Measurements from ENCODE around the gene TNRC6A. TPM values are rescaled to one million over a fixed set of nuclear protein-coding genes. Genes with fewer than 3 reads are reported as not detected.

Gene TNRC6A
- total RNA-seq, 1 donor from 2014 or later: 79.6 TPM

DNA sequence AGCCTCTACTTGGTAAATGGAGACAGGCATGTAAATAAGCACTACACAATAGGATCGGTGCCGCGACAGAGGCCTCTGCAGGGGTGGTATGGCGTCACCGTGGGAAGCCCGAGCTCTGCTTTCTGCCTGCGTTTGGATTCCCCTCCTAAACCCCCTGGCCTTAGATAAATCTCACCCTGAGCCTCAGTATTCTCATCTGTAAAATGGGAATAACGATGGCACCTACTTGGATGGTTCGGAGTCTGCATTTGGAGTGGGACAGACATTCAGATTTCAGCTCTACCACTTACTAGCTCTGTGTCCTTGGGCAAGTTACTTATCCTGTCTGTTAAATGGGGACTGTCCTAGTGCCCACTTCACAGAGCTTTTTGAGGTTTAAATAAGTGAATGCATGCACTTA lies 42.8 kb upstream of the TNRC6A start:
- H3K4me1 Mint-ChIP-seq: peaks cover 30% of the 10 kb centered on the region
- H3K27ac Mint-ChIP-seq (ENCODE audit: unreplicated experiment): peak overlapping the region; percentile 99
- peak; percentile 5 for DNase-seq (ENCODE audit: low read depth, low spot score)
- H3K4me3 Mint-ChIP-seq: no peak overlapping the region
- H3K27me3 Mint-ChIP-seq (ENCODE audit: low read depth): no peaks in the 10 kb centered on the region
- TF ChIP-seq, protein P1, sequence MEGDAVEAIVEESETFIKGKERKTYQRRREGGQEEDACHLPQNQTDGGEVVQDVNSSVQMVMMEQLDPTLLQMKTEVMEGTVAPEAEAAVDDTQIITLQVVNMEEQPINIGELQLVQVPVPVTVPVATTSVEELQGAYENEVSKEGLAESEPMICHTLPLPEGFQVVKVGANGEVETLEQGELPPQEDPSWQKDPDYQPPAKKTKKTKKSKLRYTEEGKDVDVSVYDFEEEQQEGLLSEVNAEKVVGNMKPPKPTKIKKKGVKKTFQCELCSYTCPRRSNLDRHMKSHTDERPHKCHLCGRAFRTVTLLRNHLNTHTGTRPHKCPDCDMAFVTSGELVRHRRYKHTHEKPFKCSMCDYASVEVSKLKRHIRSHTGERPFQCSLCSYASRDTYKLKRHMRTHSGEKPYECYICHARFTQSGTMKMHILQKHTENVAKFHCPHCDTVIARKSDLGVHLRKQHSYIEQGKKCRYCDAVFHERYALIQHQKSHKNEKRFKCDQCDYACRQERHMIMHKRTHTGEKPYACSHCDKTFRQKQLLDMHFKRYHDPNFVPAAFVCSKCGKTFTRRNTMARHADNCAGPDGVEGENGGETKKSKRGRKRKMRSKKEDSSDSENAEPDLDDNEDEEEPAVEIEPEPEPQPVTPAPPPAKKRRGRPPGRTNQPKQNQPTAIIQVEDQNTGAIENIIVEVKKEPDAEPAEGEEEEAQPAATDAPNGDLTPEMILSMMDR (conservative IDR thresholded peaks at IDR 0.05): no peak
- H3K36me3 Mint-ChIP-seq (ENCODE audit: low read depth): no peaks in the 10 kb centered on the region
- H3K9me3 Mint-ChIP-seq: no peaks in the 10 kb centered on the region

DNA sequence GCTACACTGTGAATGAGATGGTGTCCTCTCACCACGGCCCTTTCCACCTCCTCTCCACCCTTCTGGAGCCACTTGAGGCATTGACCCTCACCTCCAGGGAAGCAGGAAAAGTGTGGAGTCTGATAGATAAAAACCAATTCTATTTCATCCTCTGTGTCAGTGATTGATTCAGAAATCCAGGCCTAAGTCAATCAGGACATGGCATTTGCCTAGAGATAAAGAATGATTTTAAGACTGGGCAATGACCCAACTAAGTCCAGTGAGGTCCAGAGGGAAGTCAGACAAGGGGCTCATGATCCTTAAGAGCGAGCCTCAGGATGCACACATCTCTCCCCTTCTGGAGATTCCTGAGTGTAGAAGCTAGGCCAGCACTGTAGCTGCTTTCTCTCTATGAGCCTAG lies 41.1 kb upstream of the TNRC6A start:
- no peak overlapping the region for H3K27ac Mint-ChIP-seq (ENCODE audit: unreplicated experiment)
- H3K36me3 Mint-ChIP-seq (ENCODE audit: low read depth): no peaks in the 10 kb centered on the region
- DNase-seq (ENCODE audit: low read depth, low spot score): no peak
- TF ChIP-seq, protein P1 (conservative IDR thresholded peaks at IDR 0.05): no peak
- H3K4me3 Mint-ChIP-seq: no peak overlapping the region
- no peaks in the 10 kb centered on the region for H3K27me3 Mint-ChIP-seq (ENCODE audit: low read depth)
- H3K4me1 Mint-ChIP-seq: peaks cover 26% of the 10 kb centered on the region
- H3K9me3 Mint-ChIP-seq: no peaks in the 10 kb centered on the region

DNA sequence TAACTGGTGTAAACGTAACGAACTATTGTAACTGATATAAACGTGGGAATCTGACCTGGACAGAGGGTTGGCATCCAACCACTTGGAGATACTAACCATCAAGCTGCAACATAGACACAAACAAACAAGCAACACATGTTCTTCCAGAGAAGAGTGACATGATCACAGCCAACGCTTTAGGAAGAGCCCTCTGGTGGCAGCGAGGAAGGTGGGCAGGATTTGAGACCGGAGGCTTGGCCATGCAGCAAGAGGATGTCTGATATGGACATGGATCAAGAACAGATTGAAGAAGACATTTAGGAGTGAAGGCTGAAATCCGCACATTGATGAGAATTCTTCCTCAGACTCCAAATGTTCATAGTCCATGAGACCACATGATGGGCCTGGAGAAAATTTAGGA lies 40.3 kb upstream of the TNRC6A start:
- Mint-ChIP-seq H3K27me3 (ENCODE audit: low read depth) (no peaks in the 10 kb centered on the region), H3K9me3 (no peaks in the 10 kb centered on the region), H3K36me3 (ENCODE audit: low read depth) (no peaks in the 10 kb centered on the region), H3K27ac (ENCODE audit: unreplicated experiment) (no peak overlapping the region), H3K4me1 (peaks cover 26% of the 10 kb centered on the region), H3K4me3 (no peak overlapping the region)
- peak; percentile 30 for DNase-seq (ENCODE audit: low read depth, low spot score)
- TF ChIP-seq, protein P1 (conservative IDR thresholded peaks at IDR 0.05): peak; percentile 64

DNA sequence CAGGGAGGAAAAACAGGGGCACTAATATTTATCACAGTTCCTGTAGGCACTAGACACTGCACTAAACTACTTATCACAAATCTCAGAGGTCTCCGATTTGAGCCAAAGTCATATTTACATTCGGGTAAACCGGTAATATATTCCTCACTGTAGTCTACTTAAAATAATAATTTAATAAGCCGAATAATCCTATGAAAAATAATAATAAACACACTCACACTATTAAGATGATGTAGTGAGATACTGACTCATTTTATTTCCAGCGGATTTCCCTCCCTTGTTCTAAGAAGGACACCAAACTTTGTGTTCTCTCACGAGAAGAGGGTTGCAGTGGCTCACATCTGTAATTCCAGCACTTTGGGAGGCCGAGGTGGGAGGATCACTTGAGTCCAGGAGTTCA lies 36.6 kb upstream of the TNRC6A start:
- Mint-ChIP-seq H3K36me3 (ENCODE audit: low read depth) (no peaks in the 10 kb centered on the region), H3K9me3 (no peaks in the 10 kb centered on the region), H3K4me3 (no peak overlapping the region), H3K4me1 (peaks cover 5% of the 10 kb centered on the region), H3K27me3 (ENCODE audit: low read depth) (no peaks in the 10 kb centered on the region), H3K27ac (ENCODE audit: unreplicated experiment) (no peak overlapping the region)
- TF ChIP-seq, protein P1 (conservative IDR thresholded peaks at IDR 0.05): no peak
- no peak for DNase-seq (ENCODE audit: low read depth, low spot score)

DNA sequence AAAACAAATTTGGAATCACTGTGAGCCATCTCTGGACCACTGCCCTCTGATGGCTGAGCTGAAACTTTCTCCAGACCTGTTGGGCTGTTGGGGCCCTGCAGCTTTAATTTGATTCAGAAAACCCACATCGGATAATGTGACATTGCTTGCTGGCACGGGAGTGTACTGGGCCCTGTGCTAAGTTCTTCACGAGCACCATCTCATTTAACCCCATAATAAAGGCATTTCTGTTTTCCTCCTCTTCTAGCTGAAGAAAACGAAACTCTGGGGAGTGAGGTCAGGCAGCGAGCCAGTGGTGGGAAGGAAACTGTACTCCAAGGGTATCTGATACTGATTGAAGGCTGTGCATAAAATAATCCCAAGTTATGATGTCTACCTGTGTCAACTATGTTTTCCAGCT lies 34.5 kb upstream of the TNRC6A start:
- no peak overlapping the region for H3K4me3 Mint-ChIP-seq
- H3K27ac Mint-ChIP-seq (ENCODE audit: unreplicated experiment): no peak overlapping the region
- no peaks in the 10 kb centered on the region for H3K9me3 Mint-ChIP-seq
- TF ChIP-seq, protein P1 (conservative IDR thresholded peaks at IDR 0.05): no peak
- no peak for DNase-seq (ENCODE audit: low read depth, low spot score)
- H3K36me3 Mint-ChIP-seq (ENCODE audit: low read depth): no peaks in the 10 kb centered on the region
- H3K4me1 Mint-ChIP-seq: no peaks in the 10 kb centered on the region
- H3K27me3 Mint-ChIP-seq (ENCODE audit: low read depth): no peaks in the 10 kb centered on the region

DNA sequence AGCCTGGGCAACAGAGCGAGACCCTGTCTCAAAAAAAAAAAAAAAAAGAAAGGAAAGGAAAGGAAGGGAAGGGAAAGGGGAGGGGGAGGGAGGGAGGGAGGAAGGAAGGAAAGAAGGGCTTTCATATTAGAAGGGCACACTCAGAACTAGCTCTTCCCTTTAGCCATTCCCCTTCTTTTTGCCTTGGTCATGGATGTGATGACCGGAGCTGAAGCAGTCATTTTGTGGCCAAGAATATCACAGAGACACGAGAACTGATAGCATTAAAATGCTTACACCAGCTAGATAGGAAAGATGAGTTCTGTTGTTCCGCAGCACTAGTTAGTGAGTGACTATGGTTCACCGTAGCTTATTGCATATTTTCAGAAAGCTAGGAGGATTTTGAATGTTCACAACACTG lies 32.8 kb upstream of the TNRC6A start:
- Mint-ChIP-seq H3K4me1 (no peaks in the 10 kb centered on the region), H3K36me3 (ENCODE audit: low read depth) (no peaks in the 10 kb centered on the region), H3K27me3 (ENCODE audit: low read depth) (no peaks in the 10 kb centered on the region), H3K4me3 (no peak overlapping the region), H3K9me3 (no peaks in the 10 kb centered on the region), H3K27ac (ENCODE audit: unreplicated experiment) (no peak overlapping the region)
- TF ChIP-seq, protein P1 (conservative IDR thresholded peaks at IDR 0.05): no peak
- no peak for DNase-seq (ENCODE audit: low read depth, low spot score)
